Glutamatergic neuron (in vitro differentiated cells): ENCODE results near the gene DCLK2. TPM values are rescaled to one million over a fixed set of nuclear protein-coding genes. Genes with fewer than 3 reads are reported as not detected.

Source experiments
- DNase-seq: peaks from one replicate; pipeline ENCODE4 v3.0.0; 2022
- H3K27ac Mint-ChIP-seq: one replicate; pipeline ENCODE4 v1.8.0; 2020; ENCODE audit warnings: mild to moderate bottlenecking, mixed read lengths, inconsistent platforms; ENCODE audit not compliant: unreplicated experiment
- H3K27me3 Mint-ChIP-seq: one replicate; pipeline ENCODE4 v1.8.0; 2020; ENCODE audit warnings: mild to moderate bottlenecking, moderate library complexity, mixed read lengths, inconsistent platforms; ENCODE audit not compliant: unreplicated experiment
- H3K36me3 Mint-ChIP-seq: one replicate; pipeline ENCODE4 v1.8.0; 2020; ENCODE audit warnings: mild to moderate bottlenecking, mixed read lengths, inconsistent platforms; ENCODE audit not compliant: unreplicated experiment
- H3K4me1 Mint-ChIP-seq: one replicate; pipeline ENCODE4 v1.8.0; 2020; ENCODE audit warnings: mild to moderate bottlenecking, low read depth, mixed read lengths, inconsistent platforms; ENCODE audit not compliant: unreplicated experiment
- H3K4me3 Mint-ChIP-seq: one replicate; pipeline ENCODE4 v1.8.0; 2020; ENCODE audit warnings: mild to moderate bottlenecking, mixed read lengths, inconsistent platforms; ENCODE audit not compliant: unreplicated experiment
- H3K9me3 Mint-ChIP-seq: one replicate; pipeline ENCODE4 v1.8.0; 2020; ENCODE audit warnings: mild to moderate bottlenecking, moderate library complexity, mixed read lengths, inconsistent platforms; ENCODE audit not compliant: unreplicated experiment
- CTCF ChIP-seq: fragments of 200-600 bp; sonication (generic); IDR thresholded peaks from one replicate; pipeline ENCODE4 v1.5.0; 2021; ENCODE audit not compliant: partially characterized antibody, unreplicated experiment
- total RNA-seq: library from RNA; stranded (reverse); fragmentation: NEBNext Ultra II Directional; extraction: Animal tissue kit (Norgen Biotek cat#: 25700); gene quantifications from one replicate; pipeline ENCODE4 v1.2.1, GENCODE V29; 2021; ENCODE audit not compliant: unreplicated experiment

The DCLK2 gene
- total RNA-seq, 1 donor from 2014 or later: 36.8 TPM

GRCh38 chr4:150256225-150256620, 178.0 kb downstream of the DCLK2 start:
- H3K27me3 Mint-ChIP-seq: peaks cover 4% of the 10 kb centered on the region
- H3K9me3 Mint-ChIP-seq: peaks cover 3% of the 10 kb centered on the region
- no peak overlapping the region for H3K27ac Mint-ChIP-seq
- peaks cover 9% of the 10 kb centered on the region for H3K4me1 Mint-ChIP-seq
- H3K4me3 Mint-ChIP-seq: no peak overlapping the region
- peaks cover 15% of the 10 kb centered on the region for H3K36me3 Mint-ChIP-seq
- TF ChIP-seq CTCF: no peak
- no peak for DNase-seq

GRCh38 chr4:150256841-150257730, 178.8 kb downstream of the DCLK2 start:
- Mint-ChIP-seq H3K4me3 (no peak overlapping the region), H3K27ac (no peak overlapping the region), H3K4me1 (peaks cover 9% of the 10 kb centered on the region), H3K9me3 (no peaks in the 10 kb centered on the region), H3K27me3 (peaks cover 4% of the 10 kb centered on the region), H3K36me3 (peaks cover 13% of the 10 kb centered on the region)
- DNase-seq: no peak
- TF ChIP-seq CTCF: no peak

- H3K27ac Mint-ChIP-seq: no peak overlapping the region
These were observed 180.3 kb downstream of the DCLK2 start for GRCh38 chr4:150258569-150258968.

GRCh38 chr4:150259861-150260567, 181.8 kb downstream of the DCLK2 start:
- H3K27ac Mint-ChIP-seq: peak overlapping the region; percentile 68
- no peak for DNase-seq
- H3K9me3 Mint-ChIP-seq: no peaks in the 10 kb centered on the region
- H3K4me1 Mint-ChIP-seq: peaks cover 9% of the 10 kb centered on the region
- peaks cover 2% of the 10 kb centered on the region for H3K27me3 Mint-ChIP-seq
- TF ChIP-seq CTCF: no peak
- H3K36me3 Mint-ChIP-seq: no peaks in the 10 kb centered on the region
- H3K4me3 Mint-ChIP-seq: no peak overlapping the region

More at GRCh38 chr4:150258569-150258968, 180.3 kb downstream of the DCLK2 start:
- no peak overlapping the region for H3K4me3 Mint-ChIP-seq
- no peak for TF ChIP-seq CTCF
- peaks cover 5% of the 10 kb centered on the region for H3K36me3 Mint-ChIP-seq
- no peak for DNase-seq
- no peaks in the 10 kb centered on the region for H3K9me3 Mint-ChIP-seq
- H3K4me1 Mint-ChIP-seq: peaks cover 9% of the 10 kb centered on the region
- H3K27me3 Mint-ChIP-seq: no peaks in the 10 kb centered on the region

GRCh38 chr4:150261571-150261970, 183.3 kb downstream of the DCLK2 start:
- H3K27me3 Mint-ChIP-seq: peaks cover 4% of the 10 kb centered on the region
- H3K9me3 Mint-ChIP-seq: no peaks in the 10 kb centered on the region
- peaks cover 4% of the 10 kb centered on the region for H3K36me3 Mint-ChIP-seq
- no peak for TF ChIP-seq CTCF
- no peak for DNase-seq
- H3K27ac Mint-ChIP-seq: no peak overlapping the region
- H3K4me1 Mint-ChIP-seq: peaks cover 6% of the 10 kb centered on the region
- no peak overlapping the region for H3K4me3 Mint-ChIP-seq
